ENCODE data around the gene RASGEF1C.

The RASGEF1C gene

DNA sequence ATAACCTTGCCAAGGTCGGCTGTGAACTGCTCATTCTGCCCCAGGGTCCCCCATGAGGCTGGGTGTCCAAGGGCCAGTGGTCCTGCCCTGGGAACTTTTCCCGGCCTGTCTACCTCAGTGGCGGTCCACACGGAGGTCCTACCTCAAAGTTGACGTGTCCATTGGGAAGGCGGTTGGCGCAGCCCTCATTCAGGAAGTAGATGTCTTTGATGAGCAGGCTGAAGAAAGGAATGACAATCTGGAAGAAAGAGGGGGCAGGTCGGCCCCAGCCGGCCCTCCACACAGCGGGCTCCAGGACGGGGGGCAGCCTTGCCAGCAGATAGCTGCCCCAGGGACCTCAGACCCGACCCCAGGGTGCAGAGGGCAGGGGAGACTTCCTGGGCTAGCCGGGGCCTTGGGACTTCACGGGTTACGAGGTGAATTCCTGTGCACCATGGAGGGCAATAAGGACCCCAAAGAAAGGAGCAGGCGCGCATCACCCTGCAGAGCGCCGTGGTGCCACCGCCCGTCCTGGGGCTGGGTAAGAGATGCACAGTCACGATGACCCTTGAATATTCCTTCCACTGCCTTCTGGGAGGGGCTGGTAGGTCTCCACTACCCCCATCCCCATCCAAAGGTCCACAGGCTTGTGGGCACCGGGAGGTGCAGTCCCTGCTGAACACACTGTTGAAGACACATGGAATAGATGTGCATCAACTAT is 94.6 kb downstream of the RASGEF1C start:
- DNase-seq (ENCODE audit: low read depth), result no peak
- TF ChIP-seq, protein P1, sequence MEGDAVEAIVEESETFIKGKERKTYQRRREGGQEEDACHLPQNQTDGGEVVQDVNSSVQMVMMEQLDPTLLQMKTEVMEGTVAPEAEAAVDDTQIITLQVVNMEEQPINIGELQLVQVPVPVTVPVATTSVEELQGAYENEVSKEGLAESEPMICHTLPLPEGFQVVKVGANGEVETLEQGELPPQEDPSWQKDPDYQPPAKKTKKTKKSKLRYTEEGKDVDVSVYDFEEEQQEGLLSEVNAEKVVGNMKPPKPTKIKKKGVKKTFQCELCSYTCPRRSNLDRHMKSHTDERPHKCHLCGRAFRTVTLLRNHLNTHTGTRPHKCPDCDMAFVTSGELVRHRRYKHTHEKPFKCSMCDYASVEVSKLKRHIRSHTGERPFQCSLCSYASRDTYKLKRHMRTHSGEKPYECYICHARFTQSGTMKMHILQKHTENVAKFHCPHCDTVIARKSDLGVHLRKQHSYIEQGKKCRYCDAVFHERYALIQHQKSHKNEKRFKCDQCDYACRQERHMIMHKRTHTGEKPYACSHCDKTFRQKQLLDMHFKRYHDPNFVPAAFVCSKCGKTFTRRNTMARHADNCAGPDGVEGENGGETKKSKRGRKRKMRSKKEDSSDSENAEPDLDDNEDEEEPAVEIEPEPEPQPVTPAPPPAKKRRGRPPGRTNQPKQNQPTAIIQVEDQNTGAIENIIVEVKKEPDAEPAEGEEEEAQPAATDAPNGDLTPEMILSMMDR (IDR thresholded peaks at IDR 0.05; ENCODE audit: control insufficient read depth, extremely low read depth, insufficient read depth), result no peak
- H3K4me3 ChIP-seq (ENCODE audit: low read depth, low read length), result no peak overlapping the region

DNA sequence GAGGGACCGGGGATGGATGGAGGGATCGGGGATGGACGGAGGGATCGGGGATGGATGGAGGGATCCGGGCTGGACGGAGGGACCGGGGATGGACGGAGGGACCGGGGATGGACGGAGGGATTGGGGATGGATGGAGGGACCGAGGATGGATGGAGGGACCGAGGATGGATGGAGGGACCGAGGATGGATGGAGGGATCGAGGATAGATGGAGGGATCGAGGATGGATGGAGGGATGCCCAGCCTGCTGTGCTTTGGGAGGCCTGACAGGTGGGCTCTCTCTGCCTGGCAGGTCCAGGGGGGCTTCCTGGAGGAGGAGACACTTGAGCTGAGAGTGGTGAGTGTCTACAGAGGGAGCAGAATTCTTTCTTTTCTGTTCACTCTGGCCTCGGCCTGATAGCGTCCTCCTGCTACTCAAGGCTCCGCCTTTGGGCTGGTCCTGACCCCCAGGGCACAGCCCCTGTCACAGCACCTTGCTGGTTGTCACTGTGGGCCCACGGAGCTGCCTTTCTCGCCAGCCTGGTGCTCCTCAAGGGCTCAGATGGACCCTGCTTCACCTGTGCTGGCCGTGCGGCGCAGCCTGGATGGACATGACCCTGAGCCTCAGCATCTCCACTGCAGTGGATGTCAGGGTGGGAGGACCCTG is 95.2 kb downstream of the RASGEF1C start:
- TF ChIP-seq, protein P1 (IDR thresholded peaks at IDR 0.05; ENCODE audit: control insufficient read depth, extremely low read depth, insufficient read depth), result no peak
- no peak overlapping the region for H3K4me3 ChIP-seq (ENCODE audit: low read depth, low read length)
- no peak for DNase-seq (ENCODE audit: low read depth)

DNA sequence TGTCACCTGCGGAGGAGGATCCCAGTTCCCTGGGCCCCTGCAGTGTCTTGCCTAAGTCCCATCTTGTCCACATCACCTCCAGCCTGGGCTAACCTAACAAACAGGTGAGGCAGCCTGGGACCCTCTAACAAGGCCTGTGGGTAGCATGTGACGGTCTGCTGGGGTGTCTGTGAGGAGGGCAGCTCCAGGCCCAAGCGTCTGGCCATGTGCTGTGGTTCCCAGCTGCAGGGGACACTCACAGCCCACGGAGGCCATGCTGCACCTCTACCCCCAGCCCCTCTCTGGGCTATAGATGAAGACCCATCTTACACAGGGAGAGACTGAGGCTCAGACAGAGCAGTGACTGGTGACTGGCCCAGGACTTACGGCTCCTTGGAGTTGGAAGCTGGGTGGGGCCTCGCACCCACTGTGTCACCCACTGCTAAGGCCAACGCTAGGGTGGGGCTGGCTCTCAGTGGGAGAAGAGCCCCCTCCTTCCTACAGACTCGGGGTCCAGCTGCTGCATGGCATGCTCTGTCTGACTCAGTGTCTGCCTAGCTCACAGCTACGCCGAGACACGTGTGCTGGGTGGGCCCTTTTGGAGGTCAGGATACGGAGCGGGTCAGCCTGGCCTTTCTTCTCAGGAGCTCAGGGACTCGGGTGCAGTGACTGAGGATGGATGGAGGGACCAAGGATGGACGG is 96.7 kb downstream of the RASGEF1C start:
- no peak for DNase-seq (ENCODE audit: low read depth)
- H3K4me3 ChIP-seq (ENCODE audit: low read depth, low read length), result no peak overlapping the region
- TF ChIP-seq, protein P1 (IDR thresholded peaks at IDR 0.05; ENCODE audit: control insufficient read depth, extremely low read depth, insufficient read depth), result no peak

DNA sequence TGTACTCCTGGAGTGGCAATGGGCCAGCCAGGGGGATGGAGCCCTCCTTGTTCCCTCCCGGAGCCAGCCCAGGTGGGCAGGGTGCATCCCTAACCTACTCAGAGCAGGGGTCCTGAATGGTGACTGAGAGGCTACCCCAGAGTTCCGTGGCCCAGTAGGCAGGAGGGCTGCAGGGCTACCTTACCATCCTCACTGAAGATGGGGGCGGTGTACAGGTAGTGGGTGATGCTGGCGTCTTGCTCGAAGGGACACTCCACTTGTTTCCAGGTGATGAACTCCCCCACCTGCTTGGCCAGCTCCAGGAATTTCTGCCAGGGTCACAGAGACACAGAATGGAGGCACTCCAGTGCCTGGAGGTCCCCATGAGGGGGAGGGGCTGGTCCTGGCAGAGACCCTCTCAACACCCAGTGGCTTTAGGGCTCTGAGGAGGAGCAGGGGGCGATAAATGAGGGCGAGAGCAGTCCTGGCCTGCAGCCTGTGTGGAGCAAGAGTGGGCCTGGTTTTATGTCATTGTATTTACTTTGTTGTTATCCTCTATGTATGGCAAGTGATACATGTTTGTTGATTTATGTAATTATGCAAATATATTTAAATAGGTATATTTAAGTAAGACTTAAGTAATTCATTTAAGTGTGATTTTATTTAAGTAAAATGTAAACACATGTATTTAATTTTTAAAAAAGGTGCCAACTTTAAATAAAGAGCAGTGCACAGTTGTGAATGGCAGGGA is 97.6 kb downstream of the RASGEF1C start:
- TF ChIP-seq, protein P1 (IDR thresholded peaks at IDR 0.05; ENCODE audit: control insufficient read depth, extremely low read depth, insufficient read depth), result no peak
- no peak for DNase-seq (ENCODE audit: low read depth)
- no peak overlapping the region for H3K4me3 ChIP-seq (ENCODE audit: low read depth, low read length)

DNA sequence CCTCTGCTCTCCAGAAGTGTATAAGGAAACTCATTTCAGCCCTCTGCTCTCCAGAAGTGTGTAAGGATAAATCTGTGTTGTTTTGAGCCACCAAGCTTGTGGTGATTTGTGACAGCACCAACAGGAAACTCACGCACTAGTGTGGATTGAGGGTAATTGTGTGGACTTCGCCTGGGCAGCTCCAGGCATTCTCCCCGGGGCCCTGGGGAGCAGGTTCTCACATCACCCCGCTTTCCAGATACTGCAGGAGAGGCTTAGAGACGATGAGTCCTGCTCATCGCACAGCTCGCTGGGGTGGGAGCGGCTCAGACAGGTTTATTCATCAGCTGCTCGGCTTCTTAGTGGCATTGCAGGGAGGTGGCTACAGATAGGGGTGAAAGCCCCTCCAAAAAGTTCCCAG is 99.1 kb downstream of the RASGEF1C start:
- H3K4me3 ChIP-seq (ENCODE audit: low read depth, low read length), result no peak overlapping the region
- TF ChIP-seq, protein P1 (IDR thresholded peaks at IDR 0.05; ENCODE audit: control insufficient read depth, extremely low read depth, insufficient read depth), result no peak
- no peak for DNase-seq (ENCODE audit: low read depth)

DNA sequence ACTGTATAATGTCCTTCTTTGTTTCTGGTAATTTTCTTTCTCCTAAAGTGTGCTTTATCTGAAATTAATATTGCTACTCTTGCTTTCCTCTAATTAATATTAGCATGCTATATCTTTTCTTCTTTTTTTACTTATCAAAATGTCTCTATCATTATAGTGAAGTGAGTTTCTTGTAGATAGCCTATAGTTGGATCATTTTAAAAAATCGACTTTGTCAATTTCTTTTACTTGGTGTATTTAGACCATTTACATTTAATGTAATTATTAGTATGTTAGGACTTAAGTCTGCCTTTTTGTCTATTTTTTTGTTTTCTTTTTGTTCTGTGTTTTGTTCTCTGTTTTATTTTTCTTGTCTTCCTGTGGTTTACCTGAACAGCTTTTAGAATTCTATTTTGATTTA is 102.0 kb downstream of the RASGEF1C start:
- H3K4me3 ChIP-seq (ENCODE audit: low read depth, low read length), result no peak overlapping the region
- TF ChIP-seq, protein P1 (IDR thresholded peaks at IDR 0.05; ENCODE audit: control insufficient read depth, extremely low read depth, insufficient read depth), result no peak
- DNase-seq (ENCODE audit: low read depth), result no peak

Data from LNCaP clone FGC (cell line).